H1 (cell line): ENCODE data around the gene MACROD2. TPM values are rescaled to one million over a fixed set of nuclear protein-coding genes. Genes with fewer than 3 reads are reported as not detected.
A peak's percentile ranks its signal among the peaks of the same experiment; 100 is the strongest.

Source experiments
- CTCF ChIA-PET: fragments of 300-600 bp; sonication (Branson Sonifier 250); formaldehyde crosslinking; loops from one replicate; lab custom pipeline; 2021; ENCODE audit not compliant: partially characterized antibody; lab: Charles Lee
- POLR2A ChIA-PET: fragments of 300-600 bp; sonication (Branson Sonifier 250); formaldehyde crosslinking; loops from one replicate; lab custom pipeline; 2021; ENCODE audit warnings: inconsistent platforms; ENCODE audit not compliant: partially characterized antibody; lab: Charles Lee
- DNase-seq, 2 experiments: peaks; one replicate each; pipeline versions ENCODE4 v3.0.0 to v3.0.0-alpha.2; 2010 to 2022; ENCODE audit warnings: low spot score in 2 of 2, low read depth in 1 of 2, mixed read lengths in 1 of 2
- FAIRE-seq: peaks from 2 replicates; lab custom pipeline; 2011; peaks lifted over from hg19 to GRCh38; lab: Jason Lieb, UNC
- H2AFZ ChIP-seq: 2 replicates; pipeline ENCODE4 v1.8.1; 2012; ENCODE audit warnings: low read length, inconsistent platforms
- H2AK5ac ChIP-seq: 2 replicates; pipeline ENCODE4 v1.6.1; 2013; ENCODE audit warnings: low read depth, low read length
- H2BK120ac ChIP-seq: replicated peaks from 2 replicates; pipeline ENCODE3; 2013; ENCODE audit warnings: low read depth, low read length, inconsistent platforms
- H2BK12ac ChIP-seq: 2 replicates; pipeline ENCODE4 v1.6.1; 2013; ENCODE audit warnings: low read depth, low read length
- H2BK15ac ChIP-seq: 2 replicates; pipeline ENCODE4 v1.6.1; 2013; ENCODE audit warnings: low read length
- H2BK20ac ChIP-seq: 2 replicates; pipeline ENCODE4 v1.6.1; 2013; ENCODE audit warnings: low read length
- H2BK5ac ChIP-seq: 2 replicates; pipeline ENCODE4 v1.6.1; 2013; ENCODE audit warnings: low read depth, low read length
- H3K14ac ChIP-seq: 2 replicates; pipeline ENCODE4 v1.6.1; 2013; ENCODE audit warnings: inconsistent platforms; ENCODE audit not compliant: insufficient read length
- H3K18ac ChIP-seq: 2 replicates; pipeline ENCODE4 v1.6.1; 2013; ENCODE audit warnings: low read length; ENCODE audit errors: extremely low read depth
- H3K23ac ChIP-seq: 2 replicates; pipeline ENCODE4 v1.6.1; 2013; ENCODE audit warnings: inconsistent platforms; ENCODE audit not compliant: insufficient read length
- H3K23me2 ChIP-seq: 2 replicates; pipeline ENCODE4 v1.6.1; 2013; ENCODE audit warnings: low read depth, low read length
- H3K27ac ChIP-seq: 2 replicates; pipeline ENCODE4 v1.6.1; 2011; ENCODE audit warnings: low read depth, low read length, inconsistent platforms
- H3K27me3 ChIP-seq, 4 experiments: replicated peaks in 1 of 4; 1 replicate in 1 of 4; 2 replicates in 3 of 4; pipeline versions ENCODE4 v1.6.1 to v1.8.1; 2011 to 2013; ENCODE audit warnings: low read length in 3 of 4, mild to moderate bottlenecking in 3 of 4, inconsistent platforms in 2 of 4, mixed read lengths in 2 of 4, moderate library complexity in 1 of 4; ENCODE audit not compliant: control insufficient read depth in 3 of 4, insufficient read depth in 3 of 4; ENCODE audit errors: extremely low read depth in 1 of 4
- H3K36me3 ChIP-seq, 4 experiments: 2 replicates each; pipeline versions ENCODE4 v1.6.1 to v1.8.1; 2011 to 2013; ENCODE audit warnings: mild to moderate bottlenecking in 4 of 4, low read length in 3 of 4, moderate library complexity in 2 of 4, control low read depth in 1 of 4, inconsistent platforms in 1 of 4; ENCODE audit not compliant: insufficient read depth in 4 of 4, control insufficient read depth in 2 of 4
- H3K4ac ChIP-seq: replicated peaks from 2 replicates; pipeline ENCODE3; 2013; ENCODE audit warnings: low read length, low read depth, mixed read lengths, inconsistent platforms; ENCODE audit not compliant: insufficient read length
- H3K4me1 ChIP-seq, 4 experiments: replicated peaks in 1 of 4; 1 replicate in 1 of 4; 2 replicates in 3 of 4; pipeline versions ENCODE4 v1.6.1 to v1.8.1; 2011 to 2013; ENCODE audit warnings: low read length in 3 of 4, inconsistent platforms in 2 of 4, mixed read lengths in 1 of 4; ENCODE audit not compliant: insufficient read depth in 4 of 4, control insufficient read depth in 3 of 4
- H3K4me2 ChIP-seq, 2 experiments: 2 replicates each; pipeline versions ENCODE4 v1.6.1 to v1.8.1; 2011 to 2013; ENCODE audit warnings: low read depth in 2 of 2, low read length in 2 of 2, control low read depth in 1 of 2, inconsistent platforms in 1 of 2, mild to moderate bottlenecking in 1 of 2; ENCODE audit not compliant: insufficient read depth in 1 of 2
- H3K4me3 ChIP-seq, 4 experiments: fragments of 200-600, 300-600 bp in 1 of 4; sonication (generic), shearing (Covaris generic), sonication (Bioruptor Twin) in 1 of 4; 2 replicates each; pipeline versions ENCODE4 v1.5.1 to v1.8.1; 2011 to 2016; ENCODE audit warnings: low read length in 4 of 4, low read depth in 3 of 4, control low read depth in 2 of 4, inconsistent platforms in 2 of 4, mild to moderate bottlenecking in 2 of 4, mixed read lengths in 1 of 4, moderate library complexity in 1 of 4; ENCODE audit not compliant: insufficient read depth in 2 of 4; ENCODE audit errors: extremely low read depth in 1 of 4
- H3K56ac ChIP-seq: replicated peaks from 2 replicates; pipeline ENCODE3; 2013; ENCODE audit warnings: low read depth, mild to moderate bottlenecking, mixed read lengths, low read length, inconsistent platforms; ENCODE audit not compliant: insufficient read length
- H3K79me1 ChIP-seq: 2 replicates; pipeline ENCODE4 v1.6.1; 2013; ENCODE audit warnings: low read depth, low read length, control low read depth
- H3K79me2 ChIP-seq, 2 experiments: 2 replicates each; pipeline versions ENCODE4 v1.6.1 to v1.8.1; 2012 to 2013; ENCODE audit warnings: low read length in 2 of 2, mild to moderate bottlenecking in 2 of 2, inconsistent platforms in 1 of 2; ENCODE audit not compliant: insufficient read depth in 2 of 2, control insufficient read depth in 1 of 2
- H3K9ac ChIP-seq, 4 experiments: replicated peaks in 1 of 4; 1 replicate in 1 of 4; 2 replicates in 3 of 4; pipeline versions ENCODE4 v1.6.1 to v1.8.1; 2011 to 2013; ENCODE audit warnings: low read depth in 3 of 4, low read length in 3 of 4, control low read depth in 2 of 4, mild to moderate bottlenecking in 2 of 4, moderate library complexity in 2 of 4, inconsistent platforms in 1 of 4; ENCODE audit errors: extremely low read depth in 1 of 4
- H3K9me3 ChIP-seq, 2 experiments: 2 replicates each; pipeline versions ENCODE4 v1.6.1 to v1.8.1; 2012 to 2013; ENCODE audit warnings: mild to moderate bottlenecking in 2 of 2, moderate library complexity in 2 of 2, control low read depth in 1 of 2, inconsistent platforms in 1 of 2, low read depth in 1 of 2, low read length in 1 of 2, mixed read lengths in 1 of 2; ENCODE audit not compliant: insufficient read depth in 2 of 2
- H4K20me1 ChIP-seq, 2 experiments: replicated peaks in 1 of 2; 2 replicates each; pipeline versions ENCODE3 to v1.8.1; 2011 to 2013; ENCODE audit warnings: inconsistent platforms in 2 of 2, low read length in 2 of 2, mild to moderate bottlenecking in 1 of 2; ENCODE audit not compliant: insufficient read depth in 2 of 2, control insufficient read depth in 1 of 2
- H4K5ac ChIP-seq: 2 replicates; pipeline ENCODE4 v1.6.1; 2013; ENCODE audit warnings: low read length, low read depth, mixed read lengths, inconsistent platforms; ENCODE audit not compliant: insufficient read length
- H4K8ac ChIP-seq: 2 replicates; pipeline ENCODE4 v1.8.0; 2013; ENCODE audit warnings: mild to moderate bottlenecking, moderate library complexity, low read length, inconsistent platforms; ENCODE audit not compliant: insufficient read depth; ENCODE audit errors: extremely low read depth
- H4K91ac ChIP-seq: replicated peaks from 2 replicates; pipeline ENCODE3; 2013; ENCODE audit warnings: low read length, mixed read lengths, inconsistent platforms; ENCODE audit not compliant: insufficient read length
- CHD1 ChIP-seq: IDR thresholded peaks from 2 replicates; pipeline ENCODE4 v1.6.1; 2012; ENCODE audit warnings: low read depth, low read length, improper control_type of control experiment
- CREB1 ChIP-seq: IDR thresholded peaks from 2 replicates; pipeline ENCODE4 v1.6.1; 2012; ENCODE audit warnings: inconsistent platforms
- CTBP2 ChIP-seq: IDR thresholded peaks from 2 replicates; pipeline ENCODE4 v1.7.0; 2011; ENCODE audit warnings: borderline replicate concordance, mild to moderate bottlenecking, moderate library complexity, mixed read lengths, low read length; ENCODE audit not compliant: insufficient read depth, insufficient read length
- JUN ChIP-seq: IDR thresholded peaks from 2 replicates; pipeline ENCODE4 v1.6.1; 2011; ENCODE audit warnings: low read depth, mild to moderate bottlenecking, improper control_type of control experiment, low read length
- KDM1A ChIP-seq: fragments of 200-600, 300-600 bp; sonication (generic); IDR thresholded peaks from 2 replicates; pipeline ENCODE4 v1.7.1; 2016; ENCODE audit warnings: mild to moderate bottlenecking, low read length, borderline replicate concordance
- PHF8 ChIP-seq: fragments of 200-600 bp; sonication (generic); conservative IDR thresholded peaks from 2 replicates; pipeline ENCODE4 v1.7.1; 2012; ENCODE audit warnings: low read depth, mild to moderate bottlenecking, inconsistent platforms, low read length, moderate library complexity
- POLR2A ChIP-seq, 2 experiments: IDR thresholded peaks; 1 replicate in 1 of 2; 2 replicates in 1 of 2; pipeline ENCODE4 v1.6.1; 2011; ENCODE audit warnings: low read depth in 2 of 2, low read length in 2 of 2, mild to moderate bottlenecking in 2 of 2; ENCODE audit errors: control extremely low read depth in 1 of 2
- POLR2AphosphoS5 ChIP-seq: IDR thresholded peaks from 2 replicates; pipeline ENCODE4 v1.6.1; 2011; ENCODE audit warnings: low read depth, low read length
- RFX5 ChIP-seq: IDR thresholded peaks from 2 replicates; pipeline ENCODE4 v1.6.1; 2011; ENCODE audit warnings: low read depth, low read length, improper control_type of control experiment, borderline replicate concordance
- SAP30 ChIP-seq: fragments of 300-600 bp; sonication (generic); IDR thresholded peaks from 2 replicates; pipeline ENCODE4 v1.7.1; 2012; ENCODE audit warnings: low read length, moderate library complexity, mild to moderate bottlenecking, inconsistent platforms; ENCODE audit not compliant: insufficient read depth, insufficient replicate concordance
- SIRT6 ChIP-seq: IDR thresholded peaks from one replicate; pipeline ENCODE4 v1.7.1; 2012; ENCODE audit warnings: low read length, inconsistent platforms
- SP1 ChIP-seq: IDR thresholded peaks from 2 replicates; pipeline ENCODE4 v1.6.1; 2011; ENCODE audit warnings: low read depth, low read length
- SP4 ChIP-seq: IDR thresholded peaks from 2 replicates; pipeline ENCODE4 v1.6.1; 2012; ENCODE audit warnings: low read length, inconsistent platforms
- SRF ChIP-seq: IDR thresholded peaks from 2 replicates; pipeline ENCODE4 v1.6.1; 2011; ENCODE audit warnings: mild to moderate bottlenecking, low read depth, low read length, moderate library complexity
- TAF1 ChIP-seq: IDR thresholded peaks from 2 replicates; pipeline ENCODE4 v1.6.1; 2011; ENCODE audit warnings: mild to moderate bottlenecking, low read depth, low read length
- WGBS, 2 experiments: shearing (Covaris generic) in 1 of 2; methylation state at CpG; one replicate each; pipeline versions ENCODE4 v1.1.6 to v1.1.7; 2013 to 2015; ENCODE audit warnings: low lambda C conversion rate in 2 of 2, mixed read lengths in 2 of 2, inconsistent platforms in 1 of 2, low coverage in 1 of 2, missing lambda C conversion rate in 1 of 2; ENCODE audit not compliant: insufficient replicate concordance in 2 of 2, insufficient coverage in 1 of 2, insufficient read length in 1 of 2; ENCODE audit errors: extremely low coverage in 1 of 2, missing lambda C conversion rate in 1 of 2; 5-methylcytosine and 5-hydroxymethylcytosine counted together
- polyA plus RNA-seq, 7 experiments: library from polyadenylated mRNA; depleted of rRNA in 3 of 7; stranded (reverse) in 5 of 7; unstranded in 2 of 7; fragments of >200 nt in 5 of 7; fragments of 200-250 nt in 2 of 7; gene quantifications; 1 replicate in 5 of 7; 2 replicates in 1 of 7; 4 replicates in 1 of 7; pipeline versions ENCODE4 v1.2.1 to v1.2.3, GENCODE V29; 2011 to 2013; ENCODE audit warnings: missing spikeins in 2 of 7, mixed read lengths in 2 of 7
- total RNA-seq: library from RNA; stranded (reverse); fragmentation: NEBNext Ultra II Directional; extraction: Animal tissue kit (Norgen Biotek cat#: 25700); gene quantifications from 2 replicates; pipeline ENCODE4 v1.2.1, GENCODE V29; 2021
- TF ChIP-seq, protein P1 (sequence below): IDR thresholded peaks from 2 replicates; pipeline ENCODE4 v1.6.1; 2011; ENCODE audit warnings: low read depth, mild to moderate bottlenecking, low read length; ENCODE audit not compliant: insufficient read depth

Gene MACROD2
- total and polyA plus RNA-seq, 2 of the 8 experiments (the other 6 are each of a cell fraction or from before 2014, with no cell fraction given), result 0.70 to 3.9 TPM

DNA sequence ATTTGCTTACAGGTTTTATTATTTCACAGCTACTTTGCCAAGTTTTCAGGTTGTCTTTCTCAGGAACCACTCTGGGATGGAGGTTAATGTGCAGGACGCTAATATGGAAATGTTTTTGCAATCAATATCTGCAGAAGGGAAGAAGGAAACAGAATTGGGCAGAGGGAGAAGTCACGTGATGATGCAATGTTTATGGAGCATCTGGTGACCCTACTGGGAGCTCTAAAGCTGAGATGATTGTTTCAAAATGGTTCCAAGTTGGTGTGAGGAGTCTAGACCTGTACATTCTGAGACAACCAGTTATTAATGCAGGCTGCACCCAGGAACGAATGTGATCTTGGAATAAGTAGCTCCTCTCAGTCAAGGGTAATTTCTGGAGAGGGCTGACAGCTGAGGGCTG is 1247.5 kb downstream of the MACROD2 start:
- H2BK15ac ChIP-seq, result no peak overlapping the region
- no peak overlapping the region for H4K5ac ChIP-seq
- 86% methylated on average over 3 of the region's 3 CpGs; no CpG with 5 or more reads in 1 of the 2 experiments for WGBS, 2 experiments
- no peaks in the 10 kb centered on the region for H3K23me2 ChIP-seq
- H2BK5ac ChIP-seq, result no peak overlapping the region
- H3K4ac ChIP-seq, result no peak overlapping the region
- H3K4me3 ChIP-seq, result no peak overlapping the region
- H4K20me1 ChIP-seq, result no peaks in the 10 kb centered on the region
- no peak overlapping the region for H2BK120ac ChIP-seq
- no peaks in the 10 kb centered on the region for H3K36me3 ChIP-seq
- H3K79me1 ChIP-seq, result no peaks in the 10 kb centered on the region
- H3K9ac ChIP-seq, result no peak overlapping the region
- no peak overlapping the region for H3K27ac ChIP-seq
- H2BK12ac ChIP-seq, result no peak overlapping the region
- H2BK20ac ChIP-seq, result no peak overlapping the region
- no peaks in the 10 kb centered on the region for H3K79me2 ChIP-seq
- H3K27me3 ChIP-seq, result no peaks in the 10 kb centered on the region
- H2AFZ ChIP-seq, result 0 out of 2 replicates have a peak overlapping the region, but pooled peaks have one; percentile 78
- no peaks in the 10 kb centered on the region for H3K9me3 ChIP-seq
- FAIRE-seq (no peak), DNase-seq (no peak)
- H3K56ac ChIP-seq, result no peak overlapping the region
- H3K23ac ChIP-seq, result no peak overlapping the region
- no peaks in the 10 kb centered on the region for H3K4me1 ChIP-seq
- H3K14ac ChIP-seq, result no peak overlapping the region
- CTCF ChIA-PET, result no interaction called here
- H3K4me2 ChIP-seq, result no peak overlapping the region
- no peak overlapping the region for H3K18ac ChIP-seq
- TF ChIP-seq PHF8 (no peak), POLR2AphosphoS5 (no peak), SRF (no peak), SP4 (no peak), POLR2A (IDR thresholded peaks at IDR 0.05; ENCODE audit: control extremely low read depth in 1 of 2, low read depth in 2 of 2, low read length in 2 of 2) (no peak), KDM1A (no peak), RFX5 (no peak), SIRT6 (no peak), SAP30 (no peak), CTBP2 (no peak), SP1 (no peak), CREB1 (no peak), CHD1 (no peak), TAF1 (no peak), JUN (no peak)
- TF ChIP-seq, protein P1, sequence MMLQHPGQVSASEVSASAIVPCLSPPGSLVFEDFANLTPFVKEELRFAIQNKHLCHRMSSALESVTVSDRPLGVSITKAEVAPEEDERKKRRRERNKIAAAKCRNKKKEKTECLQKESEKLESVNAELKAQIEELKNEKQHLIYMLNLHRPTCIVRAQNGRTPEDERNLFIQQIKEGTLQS, result no peak
- no peak overlapping the region for H4K8ac ChIP-seq
- POLR2A ChIA-PET, result no interaction called here
- H4K91ac ChIP-seq, result no peak overlapping the region
- H2AK5ac ChIP-seq, result no peak overlapping the region
